NCI-H2081 (cell line): ENCODE measurements around the gene PGA5.
"Not testable (repeated sequence)": the region's sequence is repeated elsewhere in the genome, so short reads cannot be mapped to it uniquely, and the experiment has no call there.

ENCODE experiments used
- DNase-seq, 2 experiments: peaks; one replicate each; lab custom pipeline; 2025; lab: John Stamatoyannopoulos, UW

The PGA5 gene

GRCh38 chr11:61240875-61241274 is at the start of gene PGA5:
Gene PGA5, plus strand, starts transcription at chr11:61241175. Its CDS starts 52 bp downstream, at chr11:61241227.
- not testable (repeated sequence) for DNase-seq

GRCh38 chr11:61193596-61193995 is 47.4 kb upstream of the PGA5 start:
- DNase-seq: peak; percentile 18 to 24

- DNase-seq: no peak
Observed at GRCh38 chr11:61194169-61194671, 46.8 kb upstream of the PGA5 start.

- DNase-seq: no peak
Observed at GRCh38 chr11:61194981-61195695, 45.8 kb upstream of the PGA5 start.

- DNase-seq: no peak
Observed at GRCh38 chr11:61195719-61196118, 45.3 kb upstream of the PGA5 start.

- DNase-seq: peak in 1 of 2 experiments; percentile 18
Observed at GRCh38 chr11:61198361-61198760, 42.6 kb upstream of the PGA5 start.

- no peak for DNase-seq
Observed at GRCh38 chr11:61198948-61199523, 41.9 kb upstream of the PGA5 start.

- no peak for DNase-seq
Observed at GRCh38 chr11:61201476-61201875, 39.5 kb upstream of the PGA5 start.

- DNase-seq: not testable (repeated sequence)
Observed at GRCh38 chr11:61202950-61203746, 37.8 kb upstream of the PGA5 start, which contains the start of gene PGA3. Gene PGA3, plus strand, starts transcription at chr11:61203515. Its CDS starts 50 bp downstream, at chr11:61203565.

GRCh38 chr11:61203873-61204272 is 37.1 kb upstream of the PGA5 start:
- DNase-seq: not testable (repeated sequence)

GRCh38 chr11:61204502-61205059 is 36.4 kb upstream of the PGA5 start:
- DNase-seq: not testable (repeated sequence)

- not testable (repeated sequence) for DNase-seq
Observed at GRCh38 chr11:61207636-61208310, 33.2 kb upstream of the PGA5 start.

- not testable (repeated sequence) for DNase-seq
Observed at GRCh38 chr11:61210629-61211028, 30.3 kb upstream of the PGA5 start.

GRCh38 chr11:61211327-61211952 is 29.5 kb upstream of the PGA5 start:
- not testable (repeated sequence) for DNase-seq

GRCh38 chr11:61212202-61212601 is 28.8 kb upstream of the PGA5 start:
- not testable (repeated sequence) for DNase-seq

- DNase-seq: not testable (repeated sequence)
Observed at GRCh38 chr11:61213711-61214324, 27.2 kb upstream of the PGA5 start.

GRCh38 chr11:61218306-61218705 is 22.7 kb upstream of the PGA5 start:
- DNase-seq: not testable (repeated sequence)

GRCh38 chr11:61219016-61219415 is 22.0 kb upstream of the PGA5 start:
- not testable (repeated sequence) for DNase-seq

- DNase-seq: not testable (repeated sequence)
Observed at GRCh38 chr11:61222047-61222446, 18.9 kb upstream of the PGA5 start, which contains the start of gene PGA4. Gene PGA4, plus strand, starts transcription at chr11:61222347. Its CDS starts 54 bp downstream, at chr11:61222401.

- not testable (repeated sequence) for DNase-seq
Observed at GRCh38 chr11:61222692-61223091, 18.3 kb upstream of the PGA5 start.
